T follicular helper cell (primary cell): ENCODE measurements around the gene BTBD16.

Experiments used
- DNase-seq: peaks from one replicate; pipeline ENCODE4 v3.0.0-alpha.2; 2020; ENCODE audit warnings: low read depth

Gene BTBD16

DNA sequence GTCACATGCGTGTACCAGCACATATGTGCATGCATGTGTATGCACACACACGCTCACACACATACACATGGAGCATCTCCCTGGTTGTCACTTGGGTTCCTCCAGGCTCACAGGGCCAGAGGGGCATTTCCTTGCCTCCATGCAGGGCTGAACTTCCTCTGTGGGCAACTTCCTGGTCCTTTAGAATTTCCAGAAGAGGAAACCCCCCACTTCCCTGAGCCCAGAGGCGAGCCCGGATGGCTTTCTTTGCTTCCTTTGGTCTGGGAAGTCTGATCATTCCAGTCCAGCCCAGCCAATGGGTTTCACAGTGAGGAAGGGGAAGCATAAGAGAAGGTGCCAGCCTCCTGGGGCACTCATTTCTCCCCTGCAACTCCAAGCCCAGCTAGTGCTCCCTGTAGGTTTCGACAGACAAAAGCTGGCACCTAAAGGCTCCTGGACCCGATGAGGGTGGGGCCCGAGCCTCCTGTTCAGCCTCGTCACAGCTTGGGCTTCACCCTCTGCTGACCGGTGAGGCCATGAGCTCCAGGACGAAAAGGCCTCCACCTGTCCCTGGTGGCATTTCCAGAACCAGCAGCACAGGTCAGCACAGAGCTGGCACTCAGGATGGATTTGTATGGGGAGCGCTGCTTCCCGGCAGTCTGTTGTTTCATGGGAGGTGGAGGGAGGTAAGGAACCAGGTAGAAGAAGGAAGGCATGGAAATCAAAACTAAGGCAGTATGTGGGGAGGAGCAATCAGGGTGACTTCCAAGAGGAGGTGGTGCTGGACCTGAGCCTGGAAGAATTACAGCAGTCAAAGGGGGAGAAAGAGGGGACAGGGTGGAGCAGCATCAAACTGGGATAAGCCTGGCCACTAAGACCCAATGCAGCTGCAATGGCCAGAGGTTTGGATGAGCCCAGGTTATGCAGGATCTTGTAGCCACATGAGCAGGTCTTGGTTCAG, 23.7 kb downstream of the BTBD16 start:
- DNase-seq = no peak

- DNase-seq = no peak
These were observed 24.3 kb downstream of the BTBD16 start for GRCh38 chr10:122295451-122295809.

GRCh38 chr10:122296363-122297120, 25.4 kb downstream of the BTBD16 start:
- no peak for DNase-seq

DNA sequence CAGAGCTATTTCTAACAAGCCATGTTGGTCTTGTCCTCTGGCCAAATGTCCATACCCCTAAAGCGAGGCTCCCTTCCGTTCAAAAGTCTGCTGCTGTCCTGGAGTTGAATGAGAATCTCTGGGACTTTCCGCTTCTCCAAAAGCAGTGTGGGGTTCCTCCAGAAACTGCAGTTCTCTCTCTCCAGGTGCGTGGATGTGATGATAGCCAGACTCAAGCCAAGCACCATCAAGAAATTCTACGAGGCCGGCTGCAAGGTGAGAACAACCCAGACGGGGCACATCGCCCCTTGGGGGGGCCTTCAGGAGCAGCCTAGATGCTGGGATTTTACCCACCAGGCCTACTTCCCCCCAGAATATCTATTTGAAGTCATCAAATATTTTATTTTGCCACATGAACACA, 26.5 kb downstream of the BTBD16 start:
- DNase-seq = no peak

- no peak for DNase-seq
These were observed 27.1 kb downstream of the BTBD16 start for GRCh38 chr10:122298206-122298597.

GRCh38 chr10:122298598-122299301, 27.7 kb downstream of the BTBD16 start:
- peak; percentile 37 for DNase-seq

DNA sequence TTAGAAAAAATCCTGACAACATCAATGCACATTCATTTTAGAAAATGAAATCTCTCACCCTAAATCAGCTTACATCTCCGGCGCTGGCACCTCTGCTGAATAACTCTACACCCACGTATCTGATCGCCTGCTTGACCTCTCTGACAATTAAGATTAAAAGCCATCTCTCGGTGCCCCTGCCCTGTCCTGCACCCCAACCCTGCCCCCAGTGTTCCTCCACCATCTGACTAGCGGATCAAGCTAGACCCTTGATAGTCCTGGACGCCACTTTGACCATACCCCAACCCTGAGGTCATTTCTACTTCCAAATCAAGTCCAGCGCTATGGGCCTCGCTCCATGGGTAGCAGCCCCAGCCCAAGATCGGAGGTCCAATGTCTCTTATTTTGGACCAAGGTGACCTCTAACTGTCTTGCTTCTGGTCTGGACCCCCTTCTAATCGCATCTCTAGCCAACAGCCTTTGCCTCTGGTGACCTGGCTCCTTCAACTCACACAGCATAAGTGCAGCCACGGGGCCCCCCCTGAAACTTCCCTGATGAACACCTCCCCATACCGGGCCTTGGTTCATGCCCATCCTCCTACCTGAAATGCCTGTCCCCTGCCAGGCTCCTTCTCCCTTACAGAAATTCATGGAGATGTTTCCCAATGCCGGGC, 28.5 kb downstream of the BTBD16 start:
- DNase-seq = no peak

DNA sequence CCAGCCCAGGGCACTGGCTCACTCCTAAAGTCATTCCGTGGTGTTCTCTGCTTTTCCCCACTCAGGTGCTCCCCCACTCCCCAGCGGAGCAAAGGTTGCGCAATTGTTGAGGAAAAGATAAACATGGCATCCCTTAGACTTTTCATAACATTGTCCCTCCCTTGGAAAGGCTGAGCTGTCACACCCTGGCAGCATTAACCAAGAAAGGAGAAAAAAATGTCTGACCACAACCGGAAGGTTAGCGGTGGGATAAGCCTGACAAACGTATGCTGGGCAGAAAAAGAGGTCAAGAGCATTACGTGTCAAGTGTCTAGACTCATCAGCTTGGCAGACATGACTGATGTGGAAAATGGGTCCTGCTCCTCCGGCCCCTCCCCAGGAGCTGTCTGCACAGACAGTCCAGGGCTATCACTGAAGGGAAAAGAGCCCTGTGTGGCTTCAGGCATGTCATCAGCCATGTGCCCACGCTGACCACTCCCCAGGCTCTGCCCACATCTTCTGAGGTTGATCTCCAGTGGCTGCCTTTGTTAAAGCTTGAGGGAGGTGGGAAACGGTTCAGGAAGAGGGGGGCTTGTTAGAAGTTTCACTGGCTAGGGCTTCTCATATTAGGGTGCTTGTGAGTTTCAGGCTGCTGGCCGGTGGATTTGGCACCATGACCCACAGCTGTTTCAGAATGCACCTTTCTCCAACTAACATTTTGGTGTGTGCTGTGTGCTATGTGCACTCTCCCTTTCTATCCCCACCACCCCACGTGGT, 30.1 kb downstream of the BTBD16 start:
- no peak for DNase-seq

GRCh38 chr10:122301811-122302115, 30.7 kb downstream of the BTBD16 start:
- DNase-seq = no peak

GRCh38 chr10:122302315-122302714, 31.2 kb downstream of the BTBD16 start:
- DNase-seq = no peak

GRCh38 chr10:122303271-122304053, 32.4 kb downstream of the BTBD16 start:
- no peak for DNase-seq

DNA sequence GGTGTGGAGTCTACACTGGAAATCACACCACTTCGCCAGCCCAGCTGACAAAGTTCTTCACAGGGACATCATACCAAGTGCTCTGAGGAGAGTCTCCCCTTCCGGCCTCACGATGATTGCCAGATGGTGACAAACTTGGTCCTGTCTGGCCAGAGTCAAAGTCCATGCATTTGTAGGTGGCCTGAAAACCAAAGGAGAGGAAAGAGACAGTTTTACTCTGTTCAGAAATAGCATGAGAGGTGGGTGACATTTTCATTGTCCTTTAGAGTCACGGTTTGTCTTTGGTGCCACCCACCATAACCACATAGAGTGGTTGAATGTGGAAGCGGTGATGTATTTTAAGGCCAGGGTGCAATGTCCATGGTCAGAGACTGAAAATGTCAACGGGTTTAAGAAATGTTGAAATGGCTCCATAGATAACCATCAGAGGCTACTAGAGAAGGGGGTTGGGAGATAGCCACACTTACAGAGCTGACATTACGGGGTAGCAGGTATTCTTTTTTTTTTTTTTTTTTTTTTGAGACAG, 33.0 kb downstream of the BTBD16 start:
- no peak for DNase-seq

- no peak for DNase-seq
These were observed 35.2 kb downstream of the BTBD16 start for GRCh38 chr10:122306282-122306681.

DNA sequence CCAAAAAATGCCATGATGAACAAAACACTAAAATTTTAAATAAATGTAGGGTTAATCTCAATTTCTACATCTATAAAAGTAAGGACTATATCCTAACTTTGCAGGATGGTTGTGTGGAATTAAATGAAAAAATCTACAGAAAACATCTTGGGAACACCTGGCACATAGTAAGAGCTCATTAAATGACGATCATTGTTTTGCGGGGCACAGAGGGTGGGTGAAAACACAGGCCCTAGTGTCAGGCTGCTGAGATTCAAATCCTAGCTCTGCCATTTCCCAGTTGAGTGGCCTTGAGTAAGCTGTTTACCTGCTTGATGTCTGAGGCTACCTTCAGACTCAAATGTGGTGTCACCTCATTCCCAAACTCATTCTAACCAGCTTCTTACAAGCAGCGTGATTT, 35.6 kb downstream of the BTBD16 start:
- DNase-seq = no peak

- DNase-seq = no peak
These were observed 36.7 kb downstream of the BTBD16 start for GRCh38 chr10:122307669-122308416.

GRCh38 chr10:122308417-122309141, 37.5 kb downstream of the BTBD16 start:
- DNase-seq = no peak

- DNase-seq = no peak
These were observed 39.4 kb downstream of the BTBD16 start for GRCh38 chr10:122310311-122311050.

DNA sequence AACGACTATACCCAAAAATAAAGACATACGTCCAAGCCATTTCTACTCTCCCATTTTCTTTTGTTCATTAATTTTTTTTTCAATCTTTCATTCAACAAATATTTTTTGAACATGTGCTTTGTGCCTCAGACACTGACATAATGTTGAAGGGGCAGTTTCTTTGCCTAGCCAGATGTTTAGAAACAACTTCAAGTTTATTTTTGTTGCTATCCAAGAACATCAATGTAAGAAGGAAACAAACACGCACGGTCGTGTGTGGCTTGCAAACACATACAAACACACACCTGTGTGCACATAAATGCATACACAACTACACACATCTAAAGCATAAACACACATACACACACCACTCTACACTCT, 39.9 kb downstream of the BTBD16 start:
- DNase-seq = no peak
